ENCODE measurements around the gene SSNA1.

Gene SSNA1

DNA sequence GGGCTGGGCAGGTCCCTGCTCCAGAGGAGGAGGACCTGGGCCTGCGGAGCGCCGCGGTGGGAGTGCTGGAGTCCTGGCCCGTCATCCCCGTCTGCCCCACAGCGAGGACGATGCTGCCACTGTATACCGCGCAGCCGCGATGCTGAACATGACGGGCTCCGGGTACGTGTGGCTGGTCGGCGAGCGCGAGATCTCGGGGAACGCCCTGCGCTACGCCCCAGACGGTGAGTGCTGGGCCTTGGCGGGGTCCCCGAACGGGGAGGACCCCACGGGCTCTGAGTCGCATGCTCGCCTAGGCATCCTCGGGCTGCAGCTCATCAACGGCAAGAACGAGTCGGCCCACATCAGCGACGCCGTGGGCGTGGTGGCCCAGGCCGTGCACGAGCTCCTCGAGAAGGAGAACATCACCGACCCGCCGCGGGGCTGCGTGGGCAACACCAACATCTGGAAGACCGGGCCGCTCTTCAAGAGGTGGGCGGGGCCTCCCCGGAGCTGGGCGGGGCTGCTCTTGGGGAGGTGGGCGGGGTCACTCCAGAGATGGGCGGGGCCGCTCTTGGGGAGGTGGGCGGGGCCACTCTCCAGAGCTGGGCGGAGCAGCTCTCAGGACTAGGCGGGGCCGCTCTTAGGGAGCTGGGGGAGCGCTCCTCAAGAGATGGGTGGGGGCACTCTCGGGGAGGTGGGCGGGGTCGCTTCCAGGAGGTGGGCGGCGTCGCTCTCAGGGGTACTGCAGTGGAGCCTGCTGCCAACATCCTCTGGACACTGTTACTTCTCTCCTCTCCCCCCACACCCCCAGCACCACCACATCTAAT, 31.7 kb upstream of the SSNA1 start:
- peak in 2 of 3 experiments; percentile 12 to 30 for DNase-seq

DNA sequence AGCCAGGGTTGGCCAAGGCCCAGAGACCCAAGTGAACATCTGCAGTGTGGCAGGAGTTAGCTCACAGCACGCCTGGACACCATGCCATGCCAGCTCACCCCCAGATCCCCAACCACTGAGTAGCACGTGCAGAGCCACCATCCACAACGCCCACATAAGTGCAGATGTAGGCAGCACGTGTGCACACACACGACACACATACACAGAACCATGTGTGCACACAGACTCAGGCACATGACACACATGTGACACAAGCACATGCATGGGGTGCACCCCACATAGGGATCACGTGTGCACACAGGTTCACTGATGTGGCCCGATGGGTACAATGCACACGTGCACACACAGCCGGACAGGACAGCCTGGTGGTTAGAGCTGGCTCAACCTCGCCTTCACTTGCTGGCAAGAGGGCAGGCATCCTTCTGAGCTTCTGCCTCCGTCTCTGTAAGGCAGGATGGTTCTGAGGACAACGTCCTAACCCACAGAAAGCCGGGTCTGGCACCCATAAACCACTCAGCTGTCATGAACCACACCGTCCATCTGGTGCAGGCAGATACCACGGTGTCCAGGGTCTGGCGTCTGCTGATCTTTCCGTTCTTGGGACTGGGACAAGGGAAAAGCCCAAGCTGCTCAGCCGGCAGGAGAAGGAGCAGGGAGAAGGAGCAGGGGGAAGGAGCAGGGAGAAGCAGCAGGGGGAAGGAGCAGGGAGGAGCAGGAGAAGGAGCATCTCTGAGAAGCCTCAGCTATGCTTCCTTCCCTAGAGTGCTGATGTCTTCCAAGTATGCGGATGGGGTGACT, 30.7 kb upstream of the SSNA1 start:
- DNase-seq = no peak

DNA sequence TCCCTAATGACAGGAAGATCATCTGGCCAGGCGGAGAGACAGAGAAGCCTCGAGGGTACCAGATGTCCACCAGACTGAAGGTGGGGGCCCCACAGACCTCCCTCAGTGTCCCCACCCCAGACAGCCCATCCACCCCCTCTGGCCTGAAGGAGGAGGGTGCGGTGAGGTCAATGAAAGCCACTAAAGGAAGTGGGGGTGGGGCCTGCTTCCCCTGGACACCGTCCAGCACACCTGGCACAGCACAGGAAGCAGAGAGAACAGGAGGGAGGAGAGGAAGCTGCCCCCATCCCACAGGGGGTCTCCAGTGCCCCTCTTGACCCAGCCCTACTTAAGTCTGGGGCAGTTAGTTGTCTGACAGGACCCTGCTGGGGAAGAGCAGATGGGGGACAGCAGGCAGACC, 29.9 kb upstream of the SSNA1 start:
- peak in 1 of 3 experiments; percentile 26 for DNase-seq

DNA sequence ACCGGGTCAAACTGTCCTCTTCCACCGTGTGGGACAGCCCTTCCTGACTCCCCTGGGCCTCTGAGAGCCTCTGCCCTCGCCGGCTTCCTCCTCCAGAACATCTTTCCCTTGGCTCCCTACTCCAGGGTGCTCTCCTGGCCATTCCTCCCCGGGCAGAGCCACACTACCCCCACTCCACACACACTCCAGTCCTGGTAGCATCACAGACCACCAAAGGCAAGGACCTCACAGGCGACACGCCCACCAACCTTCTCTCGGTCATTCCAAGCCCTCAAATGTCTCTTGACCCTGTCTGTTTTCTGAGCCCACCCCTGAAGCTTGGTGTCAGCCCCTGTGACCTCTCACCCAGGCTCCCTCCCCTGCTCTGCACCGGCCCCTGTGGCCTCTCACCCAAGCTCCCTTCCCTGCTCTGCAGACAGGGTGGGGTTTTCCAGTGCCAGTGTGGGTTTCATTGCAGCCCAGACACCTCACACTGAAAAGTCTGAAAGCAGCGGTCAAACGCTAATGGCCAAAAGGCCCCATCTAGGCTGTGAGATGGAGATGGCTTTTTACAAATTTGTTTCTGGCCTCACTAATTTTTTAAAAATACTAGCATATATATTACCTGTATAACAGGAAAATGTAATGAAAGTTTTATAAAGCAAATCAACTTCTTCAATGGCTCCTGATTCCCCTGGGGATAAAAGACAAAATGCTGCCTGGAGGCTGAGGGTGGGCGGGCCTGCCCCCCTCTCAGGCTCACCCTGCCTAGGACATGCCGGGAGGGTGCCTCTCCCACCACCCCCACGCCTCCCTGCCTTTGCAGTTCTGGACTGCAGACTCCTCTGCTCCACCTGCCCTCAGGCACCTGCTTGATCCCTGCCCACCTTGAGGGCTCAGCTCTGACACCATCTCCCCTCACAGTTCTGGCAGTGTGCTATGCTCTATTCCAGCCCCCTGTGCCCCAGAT, 29.1 kb upstream of the SSNA1 start:
- DNase-seq = no peak

DNA sequence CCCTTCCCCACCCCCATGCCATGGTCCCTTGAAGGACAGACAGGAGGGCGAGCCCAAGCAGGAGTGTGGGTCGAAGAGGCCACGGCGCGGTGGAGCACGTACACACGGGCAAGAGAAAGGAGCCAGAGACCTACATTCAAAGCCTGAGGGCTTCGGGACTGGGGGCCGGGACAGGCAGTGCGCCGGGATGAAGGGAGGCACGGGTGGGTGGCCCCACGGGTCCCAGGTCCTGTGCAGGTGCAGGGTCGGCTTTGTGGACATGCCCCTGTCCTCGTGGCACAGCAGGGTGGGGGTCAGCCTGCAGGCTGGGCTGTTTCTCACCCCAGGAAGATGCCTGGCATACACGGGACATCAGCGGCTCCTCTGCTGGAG, 28.4 kb upstream of the SSNA1 start:
- no peak for DNase-seq

DNA sequence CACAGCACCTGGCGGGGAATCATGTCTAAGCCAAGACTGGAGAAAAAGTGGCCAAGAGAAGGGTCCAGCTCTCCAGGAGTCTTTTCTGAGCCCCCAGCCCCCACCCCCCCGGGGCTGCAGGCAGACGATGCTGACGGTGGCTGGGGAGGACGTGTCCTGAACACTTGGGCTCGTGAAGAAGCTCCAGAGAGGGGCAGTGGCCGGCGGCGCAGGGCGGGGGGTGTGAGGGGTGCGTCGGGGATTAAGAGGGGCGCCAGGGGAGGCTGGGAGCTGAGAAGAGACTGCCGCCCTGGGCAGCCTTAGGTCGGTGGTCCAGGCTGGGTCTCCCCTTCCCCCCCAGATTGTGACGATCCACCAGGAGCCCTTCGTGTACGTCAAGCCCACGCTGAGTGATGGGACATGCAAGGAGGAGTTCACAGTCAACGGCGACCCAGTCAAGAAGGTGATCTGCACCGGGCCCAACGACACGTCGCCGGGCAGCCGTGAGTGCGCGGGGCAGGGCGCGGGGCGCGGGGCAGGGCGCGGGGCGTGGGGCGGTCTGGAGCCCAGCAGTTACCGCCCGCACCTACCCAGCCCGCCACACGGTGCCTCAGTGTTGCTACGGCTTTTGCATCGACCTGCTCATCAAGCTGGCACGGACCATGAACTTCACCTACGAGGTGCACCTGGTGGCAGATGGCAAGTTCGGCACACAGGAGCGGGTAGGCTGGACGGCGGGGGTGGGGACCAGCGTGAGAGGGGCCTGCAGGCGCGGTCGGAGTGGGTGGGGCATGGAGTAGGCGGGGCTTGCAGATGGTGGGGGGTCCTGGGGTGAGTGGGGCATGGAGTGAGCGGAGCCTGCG, 27.5 kb upstream of the SSNA1 start:
- peak in 2 of 3 experiments; percentile 67 to 71 for DNase-seq

GRCh38 chr9:137161558-137162486, 26.7 kb upstream of the SSNA1 start:
- DNase-seq = peak in 2 of 3 experiments; percentile 67 to 71

GRCh38 chr9:137162505-137163364, 25.7 kb upstream of the SSNA1 start:
- DNase-seq = peak in 2 of 3 experiments; percentile 64 to 69

DNA sequence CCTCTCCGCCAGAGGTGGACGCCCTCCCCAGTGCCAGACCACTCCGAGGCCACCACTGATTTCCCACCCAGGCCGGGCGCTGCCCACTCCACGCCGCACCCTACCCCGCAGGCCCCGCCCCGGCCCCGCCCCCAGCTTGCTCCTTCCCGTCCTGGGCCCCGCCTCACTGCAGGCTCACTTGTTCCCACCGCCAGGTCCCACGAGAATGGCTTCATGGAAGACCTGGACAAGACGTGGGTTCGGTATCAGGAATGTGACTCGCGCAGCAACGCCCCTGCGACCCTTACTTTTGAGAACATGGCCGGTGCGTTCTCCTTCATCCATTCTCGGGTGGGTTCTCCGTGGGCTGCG, 25.1 kb upstream of the SSNA1 start:
- DNase-seq = peak in 1 of 3 experiments; percentile 46

DNA sequence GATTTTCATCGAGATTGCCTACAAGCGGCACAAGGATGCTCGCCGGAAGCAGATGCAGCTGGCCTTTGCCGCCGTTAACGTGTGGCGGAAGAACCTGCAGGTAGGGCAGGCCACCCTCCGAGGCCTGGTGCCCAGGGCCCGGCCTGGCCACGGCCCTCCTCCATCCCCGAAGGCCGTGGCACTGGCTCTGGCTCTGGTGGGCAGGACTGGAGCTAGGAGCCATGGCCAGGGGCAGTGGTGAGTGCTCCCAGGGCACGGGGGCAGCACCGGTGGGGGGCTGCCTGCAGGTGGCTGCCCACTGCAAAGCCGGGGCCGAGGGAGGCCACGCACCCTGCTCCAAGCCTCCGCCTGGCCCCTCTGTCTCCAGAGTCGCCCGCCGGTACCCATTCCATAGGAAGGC, 24.7 kb upstream of the SSNA1 start:
- DNase-seq = no peak

DNA sequence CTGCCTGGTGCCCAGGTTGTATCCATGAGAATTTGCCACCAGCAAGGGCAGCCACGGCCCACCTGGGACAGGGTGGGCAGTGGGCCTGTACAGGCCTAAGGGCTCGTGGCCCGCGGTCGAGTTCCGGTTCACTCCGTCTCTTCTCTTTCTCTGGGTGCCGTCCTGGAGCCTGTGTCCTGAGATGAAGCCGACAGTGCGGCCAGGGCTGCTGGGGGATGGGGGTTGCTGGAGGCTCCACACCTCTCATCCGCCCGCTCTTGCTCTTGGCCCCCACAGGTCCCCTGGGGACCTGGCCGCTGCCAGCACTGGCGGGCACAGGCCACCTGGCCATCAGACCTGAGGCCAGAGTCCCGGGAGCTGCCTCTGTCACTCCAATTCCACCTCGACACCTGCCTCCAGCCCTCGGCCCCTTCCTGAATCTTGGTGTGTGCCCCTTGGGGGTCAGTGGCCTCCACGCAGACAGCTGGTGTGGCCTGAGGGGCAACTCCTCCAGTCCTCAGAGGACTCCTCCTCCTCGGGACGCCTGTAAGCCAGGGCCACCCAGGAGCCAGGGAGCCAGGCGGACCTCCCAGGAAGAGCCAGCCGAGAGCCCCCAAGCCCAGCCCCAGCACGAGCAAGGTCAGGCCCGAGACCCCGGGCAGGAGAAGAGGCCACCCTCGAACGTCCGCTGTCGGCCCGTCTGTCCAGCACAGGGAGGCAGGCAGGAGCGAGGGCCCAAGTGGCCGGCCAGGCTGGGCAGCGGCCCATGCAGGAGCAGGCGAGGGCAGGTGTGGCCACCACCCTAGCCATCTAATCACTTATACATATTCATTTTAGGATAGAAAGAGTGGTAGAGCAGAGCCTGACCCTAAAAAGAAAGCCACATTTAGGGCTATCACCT, 23.9 kb upstream of the SSNA1 start:
- no peak for DNase-seq

DNA sequence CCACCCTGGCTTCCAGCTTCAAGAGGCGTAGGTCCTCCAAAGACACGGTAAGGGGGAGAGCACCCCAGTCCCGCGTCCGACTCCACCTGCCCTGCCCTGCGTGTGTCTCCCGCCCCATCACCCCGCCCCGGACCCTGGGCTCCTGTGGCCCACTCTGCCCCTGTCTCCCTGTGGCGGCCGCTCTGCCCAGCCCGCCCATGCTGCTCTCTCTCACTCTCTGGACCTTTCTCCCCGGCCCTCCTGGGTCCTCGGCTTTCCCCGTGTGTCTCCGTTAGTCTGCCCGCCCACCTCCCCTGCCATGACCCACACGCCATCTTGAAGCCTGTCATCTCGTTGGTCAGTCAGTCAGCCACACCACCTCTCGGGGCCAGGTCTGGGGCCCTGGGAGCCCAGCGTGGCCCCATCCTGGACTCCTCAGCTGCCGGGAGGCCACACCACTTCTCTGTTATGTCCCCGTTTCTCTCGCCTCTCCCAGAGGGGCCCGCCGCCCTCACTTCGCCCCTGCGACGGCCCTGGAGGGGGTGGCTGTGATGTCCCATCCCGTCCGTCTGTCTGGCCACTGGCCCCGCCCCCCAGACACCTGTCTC, 23.1 kb upstream of the SSNA1 start:
- no peak for DNase-seq

- no peak for DNase-seq
Measured at GRCh38 chr9:137166380-137167229, 21.9 kb upstream of the SSNA1 start.

DNA sequence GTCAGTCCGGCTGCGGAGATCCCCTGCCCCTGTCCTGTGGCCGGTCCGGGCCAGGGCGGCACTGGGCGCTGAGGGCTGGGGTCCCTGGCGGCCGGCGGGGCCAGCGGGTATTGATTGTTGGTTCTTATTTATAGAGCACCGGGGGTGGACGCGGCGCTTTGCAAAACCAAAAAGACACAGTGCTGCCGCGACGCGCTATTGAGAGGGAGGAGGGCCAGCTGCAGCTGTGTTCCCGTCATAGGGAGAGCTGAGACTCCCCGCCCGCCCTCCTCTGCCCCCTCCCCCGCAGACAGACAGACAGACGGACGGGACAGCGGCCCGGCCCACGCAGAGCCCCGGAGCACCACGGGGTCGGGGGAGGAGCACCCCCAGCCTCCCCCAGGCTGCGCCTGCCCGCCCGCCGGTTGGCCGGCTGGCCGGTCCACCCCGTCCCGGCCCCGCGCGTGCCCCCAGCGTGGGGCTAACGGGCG, 21.2 kb upstream of the SSNA1 start:
- peak in 1 of 3 experiments; percentile 16 for DNase-seq

GRCh38 chr9:137167747-137168572, 20.5 kb upstream of the SSNA1 start:
- peak in 2 of 3 experiments; percentile 33 to 55 for DNase-seq

DNA sequence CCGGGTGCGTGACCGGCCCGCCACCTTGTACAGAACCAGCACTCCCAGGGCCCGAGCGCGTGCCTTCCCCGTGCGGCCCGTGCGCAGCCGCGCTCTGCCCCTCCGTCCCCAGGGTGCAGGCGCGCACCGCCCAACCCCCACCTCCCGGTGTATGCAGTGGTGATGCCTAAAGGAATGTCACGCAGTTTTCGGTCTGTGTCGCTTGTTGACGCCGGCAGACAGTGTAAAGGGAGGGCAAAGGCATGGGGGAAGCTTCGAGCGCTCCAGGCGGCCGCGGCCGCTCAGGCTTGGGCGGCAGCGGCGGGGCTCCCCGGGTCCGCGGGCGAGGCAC, 19.9 kb upstream of the SSNA1 start:
- DNase-seq = peak in 2 of 3 experiments; percentile 57 to 67
